ENCODE results near the gene RPL22.

RPL22 gene

DNA sequence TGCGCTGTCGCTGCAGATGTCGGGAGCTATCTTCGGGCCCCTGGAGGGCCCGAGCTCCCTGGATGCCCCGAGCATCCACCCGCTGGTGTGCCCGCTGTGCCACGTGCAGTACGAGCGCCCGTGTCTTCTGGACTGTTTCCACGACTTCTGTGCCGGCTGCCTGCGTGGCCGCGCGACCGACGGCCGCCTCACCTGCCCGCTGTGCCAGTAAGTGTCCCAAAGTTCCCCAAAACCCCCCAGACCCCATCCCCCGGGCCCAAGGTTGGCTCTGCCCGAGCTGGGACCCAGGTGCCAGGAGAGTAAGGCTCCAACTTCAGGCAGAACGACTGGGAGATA is 7.1 kb upstream of the RPL22 start:
- H3K4me1 Mint-ChIP-seq, result peaks cover 10% of the 10 kb centered on the region
- no peaks in the 10 kb centered on the region for H3K9me3 Mint-ChIP-seq
- no peak overlapping the region for H3K27ac Mint-ChIP-seq
- H3K27me3 Mint-ChIP-seq (ENCODE audit: low read depth, poor library complexity), result peaks cover 46% of the 10 kb centered on the region
- TF ChIP-seq, protein P1, sequence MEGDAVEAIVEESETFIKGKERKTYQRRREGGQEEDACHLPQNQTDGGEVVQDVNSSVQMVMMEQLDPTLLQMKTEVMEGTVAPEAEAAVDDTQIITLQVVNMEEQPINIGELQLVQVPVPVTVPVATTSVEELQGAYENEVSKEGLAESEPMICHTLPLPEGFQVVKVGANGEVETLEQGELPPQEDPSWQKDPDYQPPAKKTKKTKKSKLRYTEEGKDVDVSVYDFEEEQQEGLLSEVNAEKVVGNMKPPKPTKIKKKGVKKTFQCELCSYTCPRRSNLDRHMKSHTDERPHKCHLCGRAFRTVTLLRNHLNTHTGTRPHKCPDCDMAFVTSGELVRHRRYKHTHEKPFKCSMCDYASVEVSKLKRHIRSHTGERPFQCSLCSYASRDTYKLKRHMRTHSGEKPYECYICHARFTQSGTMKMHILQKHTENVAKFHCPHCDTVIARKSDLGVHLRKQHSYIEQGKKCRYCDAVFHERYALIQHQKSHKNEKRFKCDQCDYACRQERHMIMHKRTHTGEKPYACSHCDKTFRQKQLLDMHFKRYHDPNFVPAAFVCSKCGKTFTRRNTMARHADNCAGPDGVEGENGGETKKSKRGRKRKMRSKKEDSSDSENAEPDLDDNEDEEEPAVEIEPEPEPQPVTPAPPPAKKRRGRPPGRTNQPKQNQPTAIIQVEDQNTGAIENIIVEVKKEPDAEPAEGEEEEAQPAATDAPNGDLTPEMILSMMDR (IDR thresholded peaks at IDR 0.05), result no peak
- H3K36me3 Mint-ChIP-seq (ENCODE audit: low read depth), result no peaks in the 10 kb centered on the region
- DNase-seq, result no peak
- H3K4me3 Mint-ChIP-seq, result peak overlapping the region; percentile 42

GRCh38 chr1:6205849-6206519 is 6.6 kb upstream of the RPL22 start, which contains the start of gene RNF207:
Gene RNF207, plus strand, starts transcription at chr1:6206119. Its CDS starts 417 bp downstream, at chr1:6206536.
- H3K27me3 Mint-ChIP-seq (ENCODE audit: low read depth, poor library complexity), result peaks cover 46% of the 10 kb centered on the region
- no peak within 1 kb of the TSS for H3K27ac Mint-ChIP-seq
- H3K9me3 Mint-ChIP-seq, result no peaks in the 10 kb centered on the region
- DNase-seq, result peak; percentile 73
- peaks cover 15% of the 10 kb centered on the region for H3K4me1 Mint-ChIP-seq
- peak within 1 kb of the TSS; percentile 60 for H3K4me3 Mint-ChIP-seq
- TF ChIP-seq, protein P1 (IDR thresholded peaks at IDR 0.05), result no peak
- no peaks in the 10 kb centered on the region for H3K36me3 Mint-ChIP-seq (ENCODE audit: low read depth)

DNA sequence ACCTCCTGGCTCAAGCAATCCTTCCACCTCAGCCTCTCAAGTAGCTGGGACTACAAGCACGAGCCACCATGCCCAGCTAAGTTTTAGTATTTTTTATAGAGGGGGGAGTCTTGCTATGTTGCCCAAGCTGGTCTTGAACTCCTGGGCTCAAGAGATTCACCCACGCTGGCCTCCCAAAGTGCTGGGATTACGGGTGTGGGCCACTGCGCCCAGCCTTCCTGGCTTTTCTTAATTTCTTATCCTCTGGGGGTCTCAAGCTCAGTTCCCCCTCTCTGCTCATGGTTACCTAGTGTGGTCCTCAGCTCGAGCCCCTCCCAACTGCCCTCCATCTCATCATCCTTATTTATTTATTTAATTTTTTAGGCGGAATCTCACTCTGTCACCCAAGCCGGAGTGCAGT is 2.9 kb upstream of the RPL22 start:
- Mint-ChIP-seq H3K27me3 (ENCODE audit: low read depth, poor library complexity) (peaks cover 26% of the 10 kb centered on the region), H3K4me1 (peaks cover 42% of the 10 kb centered on the region), H3K9me3 (no peaks in the 10 kb centered on the region), H3K27ac (no peak overlapping the region), H3K4me3 (peak overlapping the region; percentile 19), H3K36me3 (ENCODE audit: low read depth) (peaks cover 12% of the 10 kb centered on the region)
- no peak for DNase-seq
- TF ChIP-seq, protein P1 (IDR thresholded peaks at IDR 0.05), result no peak

GRCh38 chr1:6200188-6200809 is 904 bp upstream of the RPL22 start:
- no peak for DNase-seq
- H3K27ac Mint-ChIP-seq, result peak overlapping the region; percentile 97
- peak overlapping the region; percentile 93 for H3K4me3 Mint-ChIP-seq
- peaks cover 48% of the 10 kb centered on the region for H3K4me1 Mint-ChIP-seq
- TF ChIP-seq, protein P1 (IDR thresholded peaks at IDR 0.05), result no peak
- peaks cover 27% of the 10 kb centered on the region for H3K36me3 Mint-ChIP-seq (ENCODE audit: low read depth)
- peaks cover 13% of the 10 kb centered on the region for H3K27me3 Mint-ChIP-seq (ENCODE audit: low read depth, poor library complexity)
- no peaks in the 10 kb centered on the region for H3K9me3 Mint-ChIP-seq

DNA sequence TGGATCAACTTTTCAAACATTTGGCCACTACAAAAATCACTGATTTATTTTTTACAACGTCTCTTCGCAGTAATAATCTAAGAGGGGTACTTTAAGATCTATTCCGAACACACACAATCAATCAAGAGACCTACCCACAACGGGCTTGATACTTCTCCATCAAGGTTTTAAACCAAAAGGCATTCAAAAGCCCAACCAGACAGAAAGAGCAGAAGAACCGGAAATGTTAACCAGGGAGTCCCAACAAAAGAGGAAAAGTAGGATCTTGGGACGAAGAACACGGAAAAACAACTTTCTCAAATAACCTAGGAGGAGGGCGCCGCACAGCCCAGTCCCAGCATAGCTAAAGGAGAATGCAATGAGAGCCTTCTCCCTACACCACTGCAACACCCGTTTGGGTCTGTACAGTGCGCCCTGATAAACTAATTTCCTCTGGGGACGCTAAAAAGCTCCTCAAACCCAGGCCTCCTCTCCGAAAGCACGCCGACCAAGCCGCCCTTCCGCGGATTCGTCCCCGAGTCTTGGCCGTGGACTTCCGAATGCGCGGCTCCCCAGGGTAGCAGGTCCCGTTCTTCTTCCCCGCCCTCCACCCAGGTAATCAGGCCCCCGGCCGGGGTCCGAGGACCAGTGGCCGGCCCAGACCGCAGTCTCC is 623 bp downstream of the RPL22 start:
- H3K36me3 Mint-ChIP-seq (ENCODE audit: low read depth), result peaks cover 36% of the 10 kb centered on the region
- no peaks in the 10 kb centered on the region for H3K9me3 Mint-ChIP-seq
- TF ChIP-seq, protein P1 (IDR thresholded peaks at IDR 0.05), result no peak
- H3K4me1 Mint-ChIP-seq, result peaks cover 48% of the 10 kb centered on the region
- H3K27me3 Mint-ChIP-seq (ENCODE audit: low read depth, poor library complexity), result peaks cover 3% of the 10 kb centered on the region
- peak overlapping the region; percentile 93 for H3K4me3 Mint-ChIP-seq
- no peak for DNase-seq
- H3K27ac Mint-ChIP-seq, result peak overlapping the region; percentile 25

Data from nephron progenitor cell (in vitro differentiated cells).